Stimulated activated CD4-positive, alpha-beta T cell treated with anti-CD3 and anti-CD28 coated beads, Interleukin-1b, Interleukin-23, amount 100 ng/mL, for 48 hours (primary cell): ENCODE measurements around the gene PCDHB6.
"Not testable (repeated sequence)": the region's sequence is repeated elsewhere in the genome, so short reads cannot be mapped to it uniquely, and the experiment has no call there.

ENCODE experiments used
- DNase-seq: peaks from one replicate; pipeline ENCODE4 v3.0.0-alpha.2; 2020

The PCDHB6 gene

DNA sequence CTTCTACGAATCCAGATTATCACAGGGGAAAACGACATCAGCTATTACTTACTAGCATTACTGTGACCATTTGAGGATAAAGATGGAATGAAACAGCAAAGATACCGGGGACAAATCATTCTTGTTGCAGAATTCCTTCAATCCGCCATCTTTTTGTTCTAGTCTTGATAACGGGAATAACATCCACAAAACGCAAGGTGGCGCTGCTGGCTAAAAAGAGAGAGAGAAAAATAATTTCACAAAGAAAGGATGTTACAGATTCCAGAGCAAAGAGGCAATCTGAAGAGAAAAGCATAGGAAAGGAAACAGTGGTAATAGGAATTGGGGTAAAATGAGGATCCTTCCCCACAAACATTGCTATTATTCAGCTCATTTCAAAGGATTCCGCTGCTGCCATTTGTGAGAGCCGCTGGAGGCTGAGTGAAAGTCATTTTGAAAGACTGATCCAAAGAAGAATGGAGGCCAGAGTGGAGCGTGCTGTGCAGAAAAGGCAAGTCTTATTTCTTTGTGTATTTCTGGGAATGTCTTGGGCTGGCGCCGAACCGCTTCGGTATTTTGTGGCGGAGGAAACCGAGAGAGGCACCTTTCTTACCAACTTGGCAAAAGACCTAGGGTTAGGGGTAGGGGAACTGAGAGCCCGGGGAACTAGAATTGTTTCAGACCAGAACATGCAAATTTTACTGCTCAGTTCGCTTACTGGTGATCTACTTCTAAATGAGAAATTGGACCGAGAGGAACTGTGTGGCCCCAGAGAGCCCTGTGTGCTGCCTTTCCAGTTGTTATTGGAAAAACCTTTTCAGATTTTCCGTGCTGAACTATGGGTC, 22.7 kb downstream of the PCDHB6 start, which contains the start of gene PCDHB7:
PCDHB7 (plus strand) TSS at position 264 of the 824 bp plus-strand sequence; CDS start at position 456, 192 bp downstream.
- DNase-seq, result no peak

DNA sequence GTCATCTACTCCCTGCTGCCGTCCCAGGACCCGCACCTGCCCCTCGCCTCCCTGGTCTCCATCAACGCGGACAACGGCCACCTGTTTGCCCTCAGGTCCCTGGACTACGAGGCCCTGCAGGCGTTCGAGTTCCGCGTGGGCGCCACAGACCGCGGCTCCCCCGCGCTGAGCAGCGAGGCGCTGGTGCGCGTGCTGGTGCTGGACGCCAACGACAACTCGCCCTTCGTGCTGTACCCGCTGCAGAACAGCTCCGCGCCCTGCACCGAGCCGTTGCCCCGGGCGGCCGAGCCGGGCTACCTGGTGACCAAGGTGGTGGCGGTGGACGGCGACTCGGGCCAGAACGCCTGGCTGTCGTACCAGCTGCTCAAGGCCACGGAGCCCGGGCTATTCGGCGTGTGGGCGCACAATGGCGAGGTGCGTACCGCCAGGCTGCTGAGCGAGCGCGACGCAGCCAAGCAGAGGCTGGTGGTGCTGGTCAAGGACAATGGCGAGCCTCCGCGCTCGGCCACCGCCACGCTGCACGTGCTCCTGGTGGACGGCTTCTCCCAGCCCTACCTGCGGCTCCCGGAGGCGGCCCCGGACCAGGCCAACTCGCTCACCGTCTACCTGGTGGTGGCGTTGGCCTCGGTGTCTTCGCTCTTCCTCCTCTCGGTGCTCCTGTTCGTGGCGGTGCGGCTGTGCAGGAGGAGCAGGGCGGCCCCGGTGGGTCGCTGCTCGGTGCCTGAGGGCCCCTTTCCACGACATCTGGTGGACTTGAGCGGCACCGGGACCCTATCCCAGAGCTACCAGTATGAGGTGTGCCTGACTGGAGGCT, 24.6 kb downstream of the PCDHB6 start:
- not testable (repeated sequence) for DNase-seq

DNA sequence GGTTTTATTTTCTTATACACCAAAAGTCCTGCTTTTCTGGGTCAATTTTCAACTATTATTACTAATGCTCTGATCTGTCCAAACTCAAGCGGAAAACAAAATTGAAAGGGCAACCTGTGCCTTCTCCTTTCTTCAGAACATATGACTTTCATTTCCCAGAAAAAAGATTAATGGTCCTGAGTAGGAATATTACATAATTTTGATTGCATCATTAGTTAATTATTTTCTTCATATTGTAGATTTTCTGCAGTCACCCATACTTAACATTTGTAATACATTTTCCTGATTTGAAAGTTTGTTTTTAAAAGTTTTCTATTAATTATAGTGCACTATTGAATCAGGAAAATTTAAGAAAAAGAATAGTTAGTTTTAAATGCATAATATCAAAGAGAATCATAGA, 26.1 kb downstream of the PCDHB6 start:
- no peak for DNase-seq

DNA sequence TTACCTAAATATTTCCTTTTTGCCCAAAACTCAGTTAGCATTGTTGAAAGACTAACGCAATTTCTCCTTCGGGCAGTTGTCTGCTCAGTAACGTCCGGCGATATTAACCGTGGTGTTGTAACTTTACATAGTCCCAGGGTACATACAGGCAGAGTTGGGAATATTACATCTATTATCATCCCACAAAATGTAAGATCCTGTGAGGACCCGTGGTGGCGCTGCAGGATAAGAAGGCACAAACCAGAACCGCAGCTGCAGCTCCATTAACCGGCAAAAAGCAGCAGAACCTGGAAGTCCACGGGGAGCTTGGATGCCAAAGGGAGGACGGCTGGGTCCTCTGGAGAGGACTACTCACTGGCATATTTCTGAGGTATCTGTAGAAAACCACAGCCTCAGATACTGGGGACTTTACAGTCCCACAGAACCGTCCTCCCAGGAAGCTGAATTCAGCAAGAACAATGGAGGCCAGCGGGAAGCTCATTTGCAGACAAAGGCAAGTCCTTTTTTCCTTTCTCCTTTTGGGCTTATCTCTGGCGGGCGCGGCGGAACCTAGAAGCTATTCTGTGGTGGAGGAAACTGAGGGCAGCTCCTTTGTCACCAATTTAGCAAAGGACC, 27.8 kb downstream of the PCDHB6 start, which contains the start of gene PCDHB8:
PCDHB8 (plus strand) TSS at position 214 of the 615 bp plus-strand sequence; CDS start at position 459, 245 bp downstream.
- DNase-seq, result not testable (repeated sequence)

DNA sequence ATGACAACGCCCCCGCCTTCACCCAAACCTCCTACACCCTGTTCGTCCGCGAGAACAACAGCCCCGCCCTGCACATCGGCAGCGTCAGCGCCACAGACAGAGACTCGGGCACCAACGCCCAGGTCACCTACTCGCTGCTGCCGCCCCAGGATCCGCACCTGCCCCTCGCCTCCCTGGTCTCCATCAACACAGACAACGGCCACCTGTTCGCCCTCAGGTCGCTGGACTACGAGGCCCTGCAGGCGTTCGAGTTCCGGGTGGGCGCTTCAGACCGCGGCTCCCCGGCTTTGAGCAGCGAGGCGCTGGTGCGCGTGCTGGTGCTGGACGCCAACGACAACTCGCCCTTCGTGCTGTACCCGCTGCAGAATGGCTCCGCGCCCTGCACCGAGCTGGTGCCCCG, 29.5 kb downstream of the PCDHB6 start:
- DNase-seq, result not testable (repeated sequence)

DNA sequence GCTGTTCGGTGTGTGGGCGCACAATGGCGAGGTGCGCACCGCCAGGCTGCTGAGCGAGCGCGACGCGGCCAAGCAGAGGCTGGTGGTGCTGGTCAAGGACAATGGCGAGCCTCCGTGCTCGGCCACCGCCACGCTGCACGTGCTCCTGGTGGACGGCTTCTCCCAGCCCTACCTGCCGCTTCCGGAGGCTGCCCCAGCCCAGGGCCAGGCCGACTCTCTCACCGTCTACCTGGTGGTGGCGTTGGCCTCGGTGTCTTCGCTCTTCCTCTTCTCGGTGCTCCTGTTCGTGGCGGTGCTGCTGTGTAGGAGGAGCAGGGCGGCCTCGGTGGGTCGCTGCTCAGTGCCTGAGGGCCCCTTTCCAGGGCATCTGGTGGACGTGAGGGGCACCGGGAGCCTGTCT, 30.0 kb downstream of the PCDHB6 start:
- DNase-seq, result not testable (repeated sequence)

DNA sequence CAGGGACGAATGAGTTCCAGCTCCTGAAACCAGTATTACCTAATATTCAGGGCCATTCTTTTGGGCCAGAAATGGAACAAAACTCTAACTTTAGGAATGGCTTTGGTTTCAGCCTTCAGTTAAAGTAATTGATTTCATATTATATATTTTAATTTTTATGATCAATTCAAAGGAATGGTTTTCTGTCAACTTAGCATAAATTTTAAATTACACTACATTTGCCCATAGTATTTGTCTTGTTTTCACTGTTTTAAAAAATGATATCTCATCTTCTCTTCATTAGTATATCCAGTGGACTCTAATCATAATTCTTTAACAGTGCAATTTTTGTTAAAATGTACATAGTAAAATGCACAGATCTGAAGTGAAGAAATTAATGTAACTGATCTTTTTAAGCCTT, 30.5 kb downstream of the PCDHB6 start:
- no peak for DNase-seq

DNA sequence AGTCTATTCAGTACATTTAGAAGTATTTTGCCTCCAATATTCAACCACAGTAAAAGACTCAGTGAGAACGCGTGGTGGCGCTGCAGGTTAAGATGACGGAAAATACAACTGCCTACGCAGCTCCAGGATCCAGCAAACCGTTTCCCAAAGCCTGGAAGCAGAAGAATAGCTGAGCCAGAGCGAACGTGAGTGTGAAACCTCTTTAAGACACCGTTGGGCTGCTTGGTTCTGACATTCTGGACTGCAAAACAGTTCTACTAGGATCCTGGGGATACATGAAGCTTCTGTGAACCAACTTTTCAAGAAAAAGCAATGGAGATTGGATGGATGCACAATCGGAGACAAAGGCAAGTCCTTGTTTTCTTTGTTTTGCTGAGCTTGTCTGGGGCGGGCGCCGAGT, 32.4 kb downstream of the PCDHB6 start, which contains the start of gene PCDHB16:
PCDHB16 (plus strand) TSS at position 140 of the 400 bp plus-strand sequence; CDS start at position 313, 173 bp downstream.
- no peak for DNase-seq

DNA sequence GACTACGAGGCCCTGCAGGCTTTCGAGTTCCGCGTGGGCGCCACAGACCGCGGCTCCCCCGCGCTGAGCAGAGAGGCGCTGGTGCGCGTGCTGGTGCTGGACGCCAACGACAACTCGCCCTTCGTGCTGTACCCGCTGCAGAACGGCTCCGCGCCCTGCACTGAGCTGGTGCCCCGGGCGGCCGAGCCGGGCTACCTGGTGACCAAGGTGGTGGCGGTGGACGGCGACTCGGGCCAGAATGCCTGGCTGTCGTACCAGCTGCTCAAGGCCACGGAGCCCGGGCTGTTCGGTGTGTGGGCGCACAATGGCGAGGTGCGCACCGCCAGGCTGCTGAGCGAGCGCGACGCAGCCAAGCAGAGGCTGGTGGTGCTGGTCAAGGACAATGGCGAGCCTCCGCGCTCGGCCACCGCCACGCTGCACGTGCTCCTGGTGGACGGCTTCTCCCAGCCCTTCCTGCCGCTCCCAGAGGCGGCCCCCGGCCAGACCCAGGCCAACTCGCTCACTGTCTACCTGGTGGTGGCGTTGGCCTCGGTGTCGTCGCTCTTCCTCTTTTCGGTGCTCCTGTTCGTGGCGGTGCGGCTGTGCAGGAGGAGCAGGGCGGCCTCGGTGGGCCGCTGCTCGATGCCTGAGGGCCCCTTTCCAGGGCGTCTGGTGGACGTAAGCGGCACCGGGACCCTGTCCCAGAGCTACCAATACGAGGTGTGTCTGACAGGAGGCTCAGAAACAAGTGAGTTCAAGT, 34.4 kb downstream of the PCDHB6 start:
- DNase-seq, result not testable (repeated sequence)

DNA sequence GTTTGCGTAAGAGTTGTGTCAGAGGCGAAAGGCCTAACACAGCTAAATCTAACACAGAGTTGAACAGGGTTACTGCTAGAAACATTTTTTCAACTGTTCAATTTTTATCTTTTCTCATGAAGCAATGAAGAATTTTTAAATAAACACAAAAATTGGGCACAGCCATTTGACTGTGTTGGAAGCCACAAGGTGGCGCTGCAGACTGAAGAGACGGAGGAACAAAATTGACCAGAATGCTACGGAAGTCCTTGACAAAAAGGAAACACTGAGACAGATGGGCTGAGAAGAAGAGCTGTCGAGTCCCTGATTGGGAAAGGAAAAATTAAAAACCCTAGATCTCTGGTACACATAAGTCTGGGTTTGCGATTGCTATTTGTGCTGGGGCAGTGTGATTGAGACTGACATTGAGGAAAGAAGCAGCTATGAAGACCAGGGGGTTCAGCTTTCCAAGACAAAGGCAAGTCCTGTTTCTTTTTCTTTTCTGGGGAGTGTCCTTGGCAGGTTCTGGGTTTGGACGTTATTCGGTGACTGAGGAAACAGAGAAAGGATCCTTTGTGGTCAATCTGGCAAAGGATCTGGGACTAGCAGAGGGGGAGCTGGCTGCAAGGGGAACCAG, 37.1 kb downstream of the PCDHB6 start, which contains the start of gene PCDHB9:
PCDHB9 (plus strand) TSS at position 265 of the 616 bp plus-strand sequence; CDS start at position 423, 158 bp downstream.
- no peak for DNase-seq

DNA sequence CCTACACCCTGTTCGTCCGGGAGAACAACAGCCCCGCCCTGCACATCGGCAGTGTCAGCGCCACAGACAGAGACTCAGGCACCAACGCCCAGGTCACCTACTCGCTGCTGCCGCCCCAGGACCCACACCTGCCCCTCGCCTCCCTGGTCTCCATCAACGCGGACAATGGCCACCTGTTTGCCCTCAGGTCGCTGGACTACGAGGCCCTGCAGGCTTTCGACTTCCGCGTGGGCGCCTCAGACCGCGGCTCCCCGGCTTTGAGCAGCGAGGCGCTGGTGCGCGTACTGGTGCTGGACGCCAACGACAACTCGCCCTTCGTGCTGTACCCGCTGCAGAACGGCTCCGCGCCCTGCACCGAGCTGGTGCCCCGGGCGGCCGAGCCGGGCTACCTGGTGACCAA, 38.8 kb downstream of the PCDHB6 start:
- not testable (repeated sequence) for DNase-seq

DNA sequence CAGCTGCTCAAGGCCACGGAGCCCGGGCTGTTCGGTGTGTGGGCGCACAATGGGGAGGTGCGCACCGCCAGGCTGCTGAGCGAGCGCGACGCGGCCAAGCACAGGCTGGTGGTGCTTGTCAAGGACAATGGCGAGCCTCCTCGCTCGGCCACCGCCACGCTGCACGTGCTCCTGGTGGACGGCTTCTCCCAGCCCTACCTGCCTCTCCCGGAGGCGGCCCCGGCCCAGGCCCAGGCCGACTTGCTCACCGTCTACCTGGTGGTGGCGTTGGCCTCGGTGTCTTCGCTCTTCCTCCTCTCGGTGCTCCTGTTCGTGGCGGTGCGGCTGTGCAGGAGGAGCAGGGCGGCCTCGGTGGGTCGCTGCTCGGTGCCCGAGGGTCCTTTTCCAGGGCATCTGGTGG, 39.3 kb downstream of the PCDHB6 start:
- DNase-seq, result not testable (repeated sequence)

DNA sequence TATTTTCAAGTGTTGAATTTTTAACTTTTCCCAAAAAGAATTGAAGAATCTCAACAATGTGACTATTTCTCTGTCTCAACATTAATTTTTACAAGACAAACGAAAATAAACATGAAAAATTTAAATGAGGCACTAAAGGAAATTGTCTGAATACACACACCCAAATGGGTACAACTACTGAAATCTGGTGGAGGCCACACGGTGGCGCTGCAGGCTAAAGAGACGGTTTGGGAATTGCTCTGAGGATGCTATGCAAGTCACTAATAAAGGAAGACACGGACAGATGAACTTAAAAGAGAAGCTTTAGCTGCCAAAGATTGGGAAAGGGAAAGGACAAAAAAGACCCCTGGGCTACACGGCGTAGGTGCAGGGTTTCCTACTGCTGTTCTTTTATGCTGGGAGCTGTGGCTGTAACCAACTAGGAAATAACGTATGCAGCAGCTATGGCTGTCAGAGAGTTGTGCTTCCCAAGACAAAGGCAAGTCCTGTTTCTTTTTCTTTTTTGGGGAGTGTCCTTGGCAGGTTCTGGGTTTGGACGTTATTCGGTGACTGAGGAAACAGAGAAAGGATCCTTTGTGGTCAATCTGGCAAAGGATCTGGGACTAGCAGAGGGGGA, 42.4 kb downstream of the PCDHB6 start, which contains the start of gene PCDHB10:
PCDHB10 (plus strand) TSS at position 244 of the 616 bp plus-strand sequence; CDS start at position 444, 200 bp downstream.
- peak; percentile 17 for DNase-seq

DNA sequence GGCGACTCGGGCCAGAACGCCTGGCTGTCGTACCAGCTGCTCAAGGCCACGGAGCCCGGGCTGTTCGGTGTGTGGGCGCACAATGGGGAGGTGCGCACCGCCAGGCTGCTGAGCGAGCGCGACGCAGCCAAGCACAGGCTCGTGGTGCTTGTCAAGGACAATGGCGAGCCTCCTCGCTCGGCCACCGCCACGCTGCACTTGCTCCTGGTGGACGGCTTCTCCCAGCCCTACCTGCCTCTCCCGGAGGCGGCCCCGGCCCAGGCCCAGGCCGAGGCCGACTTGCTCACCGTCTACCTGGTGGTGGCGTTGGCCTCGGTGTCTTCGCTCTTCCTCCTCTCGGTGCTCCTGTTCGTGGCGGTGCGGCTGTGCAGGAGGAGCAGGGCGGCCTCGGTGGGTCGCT, 44.5 kb downstream of the PCDHB6 start:
- DNase-seq, result not testable (repeated sequence)

DNA sequence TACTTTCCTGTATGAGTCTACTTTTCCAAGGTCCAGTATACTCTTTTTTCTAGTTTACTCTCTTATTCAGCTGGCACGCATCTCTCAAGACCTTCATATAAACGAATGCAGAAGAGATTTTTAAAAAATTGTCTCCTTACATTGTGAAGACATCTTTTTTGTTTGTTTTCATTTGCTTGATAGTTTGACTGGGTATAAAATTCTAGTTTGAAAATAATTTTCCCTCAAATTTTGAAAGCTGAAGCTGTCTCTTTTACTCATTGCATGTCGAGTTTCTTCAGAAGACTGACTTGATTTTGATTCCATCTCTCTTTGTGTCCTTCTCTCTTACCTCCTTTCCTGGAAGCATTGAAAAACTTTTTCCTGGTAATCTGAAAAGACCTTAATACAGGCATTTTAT, 46.5 kb downstream of the PCDHB6 start:
- no peak for DNase-seq

DNA sequence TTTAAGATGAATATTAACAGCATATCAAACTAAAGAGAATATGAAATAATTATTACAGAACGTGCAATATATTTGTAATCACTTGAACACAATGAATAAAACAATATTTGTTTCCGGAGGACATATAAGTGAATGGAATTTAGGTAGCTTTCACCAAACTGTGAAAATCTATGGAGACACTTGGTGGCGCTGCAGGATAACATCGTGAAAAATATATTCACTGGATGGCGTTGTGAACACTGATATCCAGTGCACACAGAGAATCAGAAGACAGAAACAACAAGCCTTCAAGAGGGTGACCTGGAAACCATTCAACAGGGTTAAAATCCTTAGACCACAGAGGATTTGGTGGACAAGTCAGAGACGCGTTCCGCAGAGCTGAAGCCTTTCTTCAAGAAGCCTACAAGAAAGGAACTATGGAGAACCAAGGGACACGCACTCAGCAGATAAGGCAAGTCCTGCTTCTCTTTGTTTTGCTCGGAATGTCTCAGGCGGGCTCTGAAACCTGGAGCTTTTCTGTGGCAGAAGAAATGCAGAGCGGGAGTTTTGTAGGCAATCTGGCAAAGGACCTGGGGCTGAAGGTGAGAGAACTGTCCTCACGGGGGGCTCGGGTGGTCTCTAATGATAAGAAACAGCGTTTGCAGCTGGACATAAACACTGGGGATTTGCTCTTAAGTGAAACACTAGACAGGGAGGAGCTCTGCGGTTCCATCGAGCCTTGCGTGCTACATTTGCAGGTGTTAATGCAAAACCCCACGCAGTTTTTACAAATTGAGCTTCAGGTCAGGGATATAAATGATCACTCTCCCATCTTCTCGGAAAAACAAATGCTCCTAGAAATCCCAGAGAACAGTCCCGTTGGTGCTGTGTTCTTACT, 49.7 kb downstream of the PCDHB6 start, which contains the start of gene PCDHB11:
PCDHB11 (plus strand) TSS at position 269 of the 877 bp plus-strand sequence; CDS start at position 417, 148 bp downstream.
- DNase-seq, result no peak

DNA sequence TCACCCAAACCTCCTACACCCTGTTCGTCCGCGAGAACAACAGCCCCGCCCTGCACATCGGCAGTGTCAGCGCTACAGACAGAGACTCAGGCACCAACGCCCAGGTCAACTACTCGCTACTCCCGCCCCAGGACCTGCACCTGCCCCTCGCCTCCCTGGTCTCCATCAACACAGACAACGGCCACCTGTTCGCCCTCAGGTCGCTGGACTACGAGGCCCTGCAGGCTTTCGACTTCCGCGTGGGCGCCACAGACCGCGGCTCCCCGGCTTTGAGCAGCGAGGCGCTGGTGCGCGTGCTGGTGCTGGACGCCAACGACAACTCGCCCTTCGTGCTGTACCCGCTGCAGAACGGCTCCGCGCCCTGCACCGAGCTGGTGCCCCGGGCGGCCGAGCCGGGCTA, 51.3 kb downstream of the PCDHB6 start:
- not testable (repeated sequence) for DNase-seq

DNA sequence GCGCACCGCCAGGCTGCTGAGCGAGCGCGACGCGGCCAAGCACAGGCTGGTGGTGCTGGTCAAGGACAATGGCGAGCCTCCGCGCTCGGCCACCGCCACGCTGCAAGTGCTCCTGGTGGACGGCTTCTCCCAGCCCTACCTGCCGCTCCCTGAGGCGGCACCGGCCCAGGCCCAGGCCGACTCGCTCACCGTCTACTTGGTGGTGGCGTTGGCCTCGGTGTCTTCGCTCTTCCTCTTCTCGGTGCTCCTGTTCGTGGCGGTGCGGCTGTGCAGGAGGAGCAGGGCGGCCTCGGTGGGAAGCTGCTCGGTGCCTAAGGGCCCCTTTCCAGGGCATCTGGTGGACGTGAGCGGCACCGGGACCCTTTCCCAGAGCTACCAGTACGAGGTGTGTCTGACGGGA, 51.8 kb downstream of the PCDHB6 start:
- not testable (repeated sequence) for DNase-seq
